Stomach (tissue), 4 donors: Measurements from ENCODE around the gene FAM13B.

ENCODE experiments used
- POLR2AphosphoS5 ChIP-seq, 3 donors: sonication (generic); formaldehyde crosslinking; IDR thresholded peaks; one replicate each; pipeline ENCODE4 v1.6.1; 2016; ENCODE audit warnings: antibody characterized with exemption in 3 of 3
- TF ChIP-seq, protein P1 (sequence below), 7 experiments: fragments of 450-650 bp in 4 of 7; fragments of 200-600 bp in 3 of 7; sonication (generic) in 3 of 7; IDR thresholded peaks; one replicate each; pipeline ENCODE4 v1.5.1; 2016 to 2019; ENCODE audit warnings: antibody characterized with exemption in 7 of 7, control low read depth in 2 of 7, mild to moderate bottlenecking in 1 of 7

DNA sequence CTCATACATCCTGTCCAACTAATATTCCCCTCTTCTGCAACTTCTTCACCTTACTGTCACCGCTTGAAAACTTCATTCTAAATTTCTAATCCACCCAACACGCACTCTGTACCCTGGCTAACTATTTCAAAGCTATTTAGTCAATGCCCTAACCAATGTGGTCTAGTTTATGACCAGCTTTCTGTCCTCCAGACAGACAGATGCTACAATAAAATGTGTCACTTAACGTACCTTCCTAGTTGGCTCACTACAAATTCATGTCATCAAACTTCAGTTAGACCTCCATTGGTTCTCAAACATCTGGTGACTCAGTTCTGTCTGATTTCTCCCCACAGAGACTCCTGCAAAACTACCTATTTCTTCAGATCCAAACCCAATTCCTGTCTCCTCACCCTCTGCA, 57.7 kb downstream of the FAM13B start:
- TF ChIP-seq, protein P1, sequence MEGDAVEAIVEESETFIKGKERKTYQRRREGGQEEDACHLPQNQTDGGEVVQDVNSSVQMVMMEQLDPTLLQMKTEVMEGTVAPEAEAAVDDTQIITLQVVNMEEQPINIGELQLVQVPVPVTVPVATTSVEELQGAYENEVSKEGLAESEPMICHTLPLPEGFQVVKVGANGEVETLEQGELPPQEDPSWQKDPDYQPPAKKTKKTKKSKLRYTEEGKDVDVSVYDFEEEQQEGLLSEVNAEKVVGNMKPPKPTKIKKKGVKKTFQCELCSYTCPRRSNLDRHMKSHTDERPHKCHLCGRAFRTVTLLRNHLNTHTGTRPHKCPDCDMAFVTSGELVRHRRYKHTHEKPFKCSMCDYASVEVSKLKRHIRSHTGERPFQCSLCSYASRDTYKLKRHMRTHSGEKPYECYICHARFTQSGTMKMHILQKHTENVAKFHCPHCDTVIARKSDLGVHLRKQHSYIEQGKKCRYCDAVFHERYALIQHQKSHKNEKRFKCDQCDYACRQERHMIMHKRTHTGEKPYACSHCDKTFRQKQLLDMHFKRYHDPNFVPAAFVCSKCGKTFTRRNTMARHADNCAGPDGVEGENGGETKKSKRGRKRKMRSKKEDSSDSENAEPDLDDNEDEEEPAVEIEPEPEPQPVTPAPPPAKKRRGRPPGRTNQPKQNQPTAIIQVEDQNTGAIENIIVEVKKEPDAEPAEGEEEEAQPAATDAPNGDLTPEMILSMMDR (IDR thresholded peaks at IDR 0.05): no peak
- no peak for TF ChIP-seq POLR2AphosphoS5 (IDR thresholded peaks at IDR 0.05)
